Pons (tissue), 1 donor: ENCODE results near the gene LRRFIP1.

ENCODE experiments used
- DNase-seq: peaks from one replicate; pipeline ENCODE4 v3.0.0-alpha.2; 2016; ENCODE audit warnings: low spot score

Gene LRRFIP1

GRCh38 chr2:237724811-237725478 lies 97.6 kb downstream of the LRRFIP1 start:
- no peak for DNase-seq

- DNase-seq, result no peak
Measured at GRCh38 chr2:237725661-237726060, 98.3 kb downstream of the LRRFIP1 start.

- no peak for DNase-seq
Measured at GRCh38 chr2:237726401-237726830, 99.0 kb downstream of the LRRFIP1 start.

GRCh38 chr2:237727363-237727762 lies 100.0 kb downstream of the LRRFIP1 start:
- DNase-seq, result no peak

- no peak for DNase-seq
Measured at GRCh38 chr2:237729681-237730475, 102.5 kb downstream of the LRRFIP1 start.

GRCh38 chr2:237731663-237732062 lies 104.3 kb downstream of the LRRFIP1 start:
- no peak for DNase-seq

GRCh38 chr2:237732070-237732469 lies 104.7 kb downstream of the LRRFIP1 start:
- no peak for DNase-seq

- DNase-seq, result no peak
Measured at GRCh38 chr2:237732790-237733381, 105.5 kb downstream of the LRRFIP1 start.

GRCh38 chr2:237733677-237734300 lies 106.4 kb downstream of the LRRFIP1 start:
- no peak for DNase-seq

GRCh38 chr2:237734905-237735623 lies 107.7 kb downstream of the LRRFIP1 start:
- no peak for DNase-seq

- no peak for DNase-seq
Measured at GRCh38 chr2:237735798-237736197, 108.4 kb downstream of the LRRFIP1 start.

GRCh38 chr2:237736783-237737182 lies 109.4 kb downstream of the LRRFIP1 start:
- DNase-seq, result no peak

GRCh38 chr2:237737196-237737865 lies 109.9 kb downstream of the LRRFIP1 start:
- no peak for DNase-seq

- no peak for DNase-seq
Measured at GRCh38 chr2:237738255-237738654, 110.9 kb downstream of the LRRFIP1 start.

GRCh38 chr2:237739101-237739500 lies 111.7 kb downstream of the LRRFIP1 start:
- no peak for DNase-seq

- no peak for DNase-seq
Measured at GRCh38 chr2:237742191-237742590, 114.8 kb downstream of the LRRFIP1 start.

GRCh38 chr2:237742614-237743013 lies 115.2 kb downstream of the LRRFIP1 start:
- no peak for DNase-seq

- DNase-seq, result no peak
Measured at GRCh38 chr2:237743024-237743423, 115.6 kb downstream of the LRRFIP1 start.

- DNase-seq, result no peak
Measured at GRCh38 chr2:237743561-237744269, 116.3 kb downstream of the LRRFIP1 start.

- no peak for DNase-seq
Measured at GRCh38 chr2:237744270-237744612, 116.9 kb downstream of the LRRFIP1 start.
